Dermis blood vessel endothelial cell (primary cell): ENCODE data around the gene MAG. TPM values are rescaled to one million over a fixed set of nuclear protein-coding genes. Genes with fewer than 3 reads are reported as not detected.

Experiments used
- DNase-seq: peaks from one replicate; pipeline ENCODE4 v3.0.0; 2010
- total RNA-seq: library from RNA; depleted of rRNA; stranded (reverse); fragments of >200 nt; gene quantifications from 2 replicates; pipeline ENCODE4 v1.2.3, GENCODE V29; 2014

Gene MAG, protein sequence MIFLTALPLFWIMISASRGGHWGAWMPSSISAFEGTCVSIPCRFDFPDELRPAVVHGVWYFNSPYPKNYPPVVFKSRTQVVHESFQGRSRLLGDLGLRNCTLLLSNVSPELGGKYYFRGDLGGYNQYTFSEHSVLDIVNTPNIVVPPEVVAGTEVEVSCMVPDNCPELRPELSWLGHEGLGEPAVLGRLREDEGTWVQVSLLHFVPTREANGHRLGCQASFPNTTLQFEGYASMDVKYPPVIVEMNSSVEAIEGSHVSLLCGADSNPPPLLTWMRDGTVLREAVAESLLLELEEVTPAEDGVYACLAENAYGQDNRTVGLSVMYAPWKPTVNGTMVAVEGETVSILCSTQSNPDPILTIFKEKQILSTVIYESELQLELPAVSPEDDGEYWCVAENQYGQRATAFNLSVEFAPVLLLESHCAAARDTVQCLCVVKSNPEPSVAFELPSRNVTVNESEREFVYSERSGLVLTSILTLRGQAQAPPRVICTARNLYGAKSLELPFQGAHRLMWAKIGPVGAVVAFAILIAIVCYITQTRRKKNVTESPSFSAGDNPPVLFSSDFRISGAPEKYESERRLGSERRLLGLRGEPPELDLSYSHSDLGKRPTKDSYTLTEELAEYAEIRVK
- total RNA-seq = not detected in 2 replicates

DNA sequence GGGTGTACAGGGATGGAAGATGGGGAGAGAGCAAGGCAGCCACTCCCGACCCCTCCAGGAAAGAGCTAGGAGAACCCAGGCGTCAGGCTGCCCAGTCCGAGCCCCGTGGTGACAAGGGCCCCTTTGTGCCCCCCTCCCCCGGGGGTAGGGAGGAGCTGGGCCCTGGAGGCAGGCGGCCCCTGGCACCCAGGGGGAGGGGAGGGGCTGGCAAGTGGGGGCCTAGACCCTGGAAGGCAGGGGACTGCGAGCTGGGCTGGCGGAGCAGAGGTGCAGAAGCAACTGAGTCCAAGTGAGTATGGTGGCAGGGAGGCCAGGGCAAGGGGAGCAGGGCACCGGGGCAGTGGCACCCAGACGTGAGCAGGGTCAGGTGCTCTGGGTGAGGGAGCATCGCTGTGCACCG lies at the start of gene MAG:
MAG (plus strand) TSS at position 246 of the 400 bp plus-strand sequence. CDS start 3,248 bp downstream, outside the sequence.
- DNase-seq = no peak

DNA sequence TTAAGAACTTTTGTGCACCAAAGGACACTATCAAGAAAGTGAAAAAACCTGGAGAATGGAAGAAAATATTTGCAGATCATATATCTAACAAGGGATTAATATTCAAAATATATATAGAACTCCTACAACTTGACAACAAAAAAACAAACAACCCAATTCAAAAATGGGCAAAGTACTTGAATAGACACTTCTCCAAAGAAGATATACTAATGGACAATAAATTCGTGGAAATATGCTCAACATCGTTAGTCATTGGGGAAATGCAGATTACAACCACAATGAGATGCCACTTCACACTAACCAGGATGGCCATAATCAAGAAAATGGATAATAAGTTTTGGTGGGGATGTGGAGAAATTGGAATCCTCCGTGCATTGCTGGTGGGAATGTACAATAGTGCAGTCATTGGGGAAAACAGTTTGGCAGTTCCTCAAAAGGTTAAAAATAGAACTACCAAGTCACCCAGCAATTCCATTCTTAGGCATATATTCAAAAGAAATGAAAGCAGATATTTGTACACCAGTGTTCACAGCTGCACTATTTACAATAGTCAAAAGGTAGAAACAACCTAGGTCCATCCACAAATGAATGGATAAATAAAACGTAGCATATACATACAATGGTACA lies 45.4 kb upstream of the MAG start:
- no peak for DNase-seq

DNA sequence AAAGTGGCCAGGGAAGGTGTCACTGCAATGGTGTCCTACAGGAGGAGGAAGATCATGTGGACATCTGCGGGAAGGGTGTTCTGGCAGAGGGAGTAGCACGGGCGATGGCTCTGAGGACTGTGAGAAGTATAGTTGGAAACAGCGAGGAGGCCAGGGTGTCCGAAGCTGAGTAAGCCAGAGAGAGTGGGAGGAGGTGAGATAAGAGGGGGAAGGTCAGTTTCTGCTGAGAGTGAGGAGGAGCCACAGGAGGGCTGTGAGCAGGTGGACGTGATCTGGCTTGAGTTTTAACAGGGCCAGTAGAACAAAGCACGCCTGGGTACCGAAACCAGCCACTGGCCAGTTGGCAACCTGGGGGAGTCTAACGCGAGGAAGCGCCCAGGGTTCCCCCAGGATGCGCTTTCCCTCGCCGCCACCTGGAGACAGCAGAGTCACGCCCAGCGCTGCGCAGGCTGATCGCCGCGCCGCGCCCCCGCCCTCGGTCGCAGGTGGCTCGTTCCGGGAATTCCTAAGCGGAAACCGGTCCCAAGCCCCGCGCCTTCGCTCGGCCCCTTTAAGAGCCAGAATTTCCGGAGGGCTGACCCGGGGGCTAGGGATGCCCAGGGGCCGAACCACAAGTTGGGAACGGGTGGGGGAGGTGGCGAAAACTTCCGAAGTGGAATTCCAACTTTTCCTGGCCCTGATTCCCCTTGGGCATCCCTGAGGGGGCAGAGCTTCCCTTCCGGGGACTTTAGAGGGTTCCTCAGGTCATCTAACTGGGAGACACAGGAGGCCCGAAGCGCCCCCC lies 44.2 kb upstream of the MAG start:
- no peak for DNase-seq

DNA sequence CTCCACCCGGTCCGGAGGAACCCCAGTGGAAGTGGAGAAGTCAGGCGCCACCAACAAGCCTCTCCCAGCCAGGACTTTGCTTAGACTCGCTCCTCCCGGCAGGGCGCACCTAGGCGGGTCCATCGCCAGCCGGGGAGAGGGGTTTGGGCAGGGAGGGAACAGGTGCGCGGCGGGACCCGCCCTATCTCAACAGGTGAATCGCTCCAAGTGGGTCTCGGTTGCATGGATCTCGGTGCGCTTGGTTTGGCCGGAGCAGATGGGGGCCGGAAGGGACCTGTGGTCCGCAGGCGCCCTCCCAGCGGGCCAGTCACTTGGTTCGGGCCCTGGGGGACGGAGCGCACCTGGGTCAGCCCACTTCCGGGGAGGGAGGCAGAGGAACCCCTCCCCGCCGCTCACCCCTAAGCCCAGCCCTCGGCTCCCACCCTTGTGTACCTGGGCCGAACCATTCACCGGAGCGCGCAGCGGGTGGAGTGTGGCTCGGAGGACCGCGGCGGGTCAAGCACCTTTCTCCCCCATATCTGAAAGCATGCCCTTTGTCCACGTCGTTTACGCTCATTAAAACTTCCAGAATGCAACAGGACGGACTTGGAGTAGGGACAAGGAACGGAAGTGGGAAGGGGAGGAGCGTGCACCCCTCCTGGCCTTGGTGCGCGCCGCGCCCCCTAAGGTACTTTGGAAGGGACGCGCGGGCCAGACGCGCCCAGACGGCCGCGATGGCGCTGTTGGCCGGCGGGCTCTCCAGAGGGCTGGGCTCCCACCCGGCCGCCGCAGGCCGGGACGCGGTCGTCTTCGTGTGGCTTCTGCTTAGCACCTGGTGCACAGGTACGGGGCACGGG lies 43.4 kb upstream of the MAG start, which contains the start of gene LSR:
LSR (plus strand) TSS at position 693 of the 836 bp plus-strand sequence; CDS start at position 714, 21 bp downstream.
- no peak for DNase-seq

DNA sequence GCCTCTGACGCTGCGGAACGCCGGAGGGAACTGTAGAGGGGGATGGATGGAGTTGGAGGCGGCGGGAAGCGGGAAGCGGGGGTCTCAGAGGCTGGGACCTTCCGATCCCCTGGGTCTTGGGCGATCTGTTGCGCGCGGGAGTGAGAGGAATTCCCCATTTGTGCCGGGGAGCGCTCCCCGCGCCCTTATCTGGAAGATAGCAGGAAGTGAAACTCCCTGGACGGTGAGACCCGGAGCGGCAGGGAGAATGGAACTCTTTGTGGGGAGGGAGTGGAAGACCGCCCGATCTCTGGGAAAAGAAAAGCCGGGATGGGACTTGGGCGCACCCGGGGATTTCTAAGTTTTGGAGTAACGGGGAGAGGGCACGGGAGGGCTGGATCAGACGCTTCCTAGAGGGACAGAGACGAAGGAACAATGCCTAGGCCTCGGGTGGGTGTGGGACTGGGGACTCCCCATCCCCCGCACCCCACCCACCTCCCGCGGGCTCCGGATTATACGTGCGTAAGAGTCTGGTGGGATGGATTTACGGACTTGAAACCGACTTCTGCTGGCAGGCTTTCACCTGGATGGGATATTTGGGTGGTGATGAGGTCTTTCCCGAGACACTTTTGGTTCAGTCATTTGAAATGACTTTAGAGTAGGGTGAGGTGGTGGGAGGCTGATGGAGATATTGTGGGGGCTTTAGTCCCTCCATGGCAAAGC lies 42.7 kb upstream of the MAG start:
- DNase-seq = no peak

DNA sequence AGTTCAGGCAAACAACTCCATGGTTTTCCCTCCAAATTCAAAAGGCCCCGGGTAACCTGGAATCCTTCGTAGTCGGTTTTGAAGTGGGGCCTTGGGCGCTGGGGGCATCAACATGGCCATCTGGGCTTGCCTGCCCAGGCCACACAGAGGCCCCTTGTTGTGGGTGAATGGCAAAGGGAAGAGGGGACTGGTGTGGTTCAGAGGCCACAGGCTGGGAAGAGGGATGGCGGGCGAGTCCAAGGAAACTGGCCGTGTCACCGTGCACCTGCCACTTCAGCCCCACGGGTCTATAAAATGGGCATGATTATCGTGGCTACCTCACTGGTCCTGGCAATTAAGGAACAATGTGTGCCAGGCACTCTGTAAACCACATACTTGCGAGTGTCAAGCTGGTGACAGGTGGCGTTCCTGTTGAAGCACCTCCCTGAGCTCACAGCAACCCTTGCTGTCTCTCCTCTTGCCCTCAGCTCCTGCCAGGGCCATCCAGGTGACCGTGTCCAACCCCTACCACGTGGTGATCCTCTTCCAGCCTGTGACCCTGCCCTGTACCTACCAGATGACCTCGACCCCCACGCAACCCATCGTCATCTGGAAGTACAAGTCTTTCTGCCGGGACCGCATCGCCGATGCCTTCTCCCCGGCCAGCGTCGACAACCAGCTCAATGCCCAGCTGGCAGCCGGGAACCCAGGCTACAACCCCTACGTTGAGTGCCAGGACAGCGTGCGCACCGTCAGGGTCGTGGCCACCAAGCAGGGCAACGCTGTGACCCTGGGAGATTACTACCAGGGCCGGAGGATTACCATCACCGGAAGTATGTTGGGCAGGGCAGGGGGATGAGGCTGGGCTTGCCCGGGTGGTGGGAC lies 41.9 kb upstream of the MAG start:
- no peak for DNase-seq

DNA sequence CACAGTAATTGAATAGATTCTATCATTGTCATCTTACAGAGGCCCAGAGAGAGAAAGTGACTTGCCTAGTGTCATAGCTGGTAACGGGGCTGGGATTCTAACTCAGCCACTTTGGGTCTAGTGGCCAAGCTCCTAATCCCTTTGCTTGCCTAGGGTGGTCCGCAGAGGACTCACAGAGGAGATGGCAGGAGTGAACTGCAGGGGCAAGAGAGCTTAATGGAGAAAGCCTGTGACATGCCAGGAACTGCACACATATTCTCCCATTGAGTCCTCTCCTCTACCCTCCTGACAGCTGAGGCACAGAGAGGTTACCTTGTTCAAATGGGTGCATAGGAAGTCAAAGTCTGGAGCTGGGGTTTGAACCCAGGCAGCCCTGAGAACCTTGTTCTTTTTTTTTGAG lies 40.5 kb upstream of the MAG start:
- no peak for DNase-seq

DNA sequence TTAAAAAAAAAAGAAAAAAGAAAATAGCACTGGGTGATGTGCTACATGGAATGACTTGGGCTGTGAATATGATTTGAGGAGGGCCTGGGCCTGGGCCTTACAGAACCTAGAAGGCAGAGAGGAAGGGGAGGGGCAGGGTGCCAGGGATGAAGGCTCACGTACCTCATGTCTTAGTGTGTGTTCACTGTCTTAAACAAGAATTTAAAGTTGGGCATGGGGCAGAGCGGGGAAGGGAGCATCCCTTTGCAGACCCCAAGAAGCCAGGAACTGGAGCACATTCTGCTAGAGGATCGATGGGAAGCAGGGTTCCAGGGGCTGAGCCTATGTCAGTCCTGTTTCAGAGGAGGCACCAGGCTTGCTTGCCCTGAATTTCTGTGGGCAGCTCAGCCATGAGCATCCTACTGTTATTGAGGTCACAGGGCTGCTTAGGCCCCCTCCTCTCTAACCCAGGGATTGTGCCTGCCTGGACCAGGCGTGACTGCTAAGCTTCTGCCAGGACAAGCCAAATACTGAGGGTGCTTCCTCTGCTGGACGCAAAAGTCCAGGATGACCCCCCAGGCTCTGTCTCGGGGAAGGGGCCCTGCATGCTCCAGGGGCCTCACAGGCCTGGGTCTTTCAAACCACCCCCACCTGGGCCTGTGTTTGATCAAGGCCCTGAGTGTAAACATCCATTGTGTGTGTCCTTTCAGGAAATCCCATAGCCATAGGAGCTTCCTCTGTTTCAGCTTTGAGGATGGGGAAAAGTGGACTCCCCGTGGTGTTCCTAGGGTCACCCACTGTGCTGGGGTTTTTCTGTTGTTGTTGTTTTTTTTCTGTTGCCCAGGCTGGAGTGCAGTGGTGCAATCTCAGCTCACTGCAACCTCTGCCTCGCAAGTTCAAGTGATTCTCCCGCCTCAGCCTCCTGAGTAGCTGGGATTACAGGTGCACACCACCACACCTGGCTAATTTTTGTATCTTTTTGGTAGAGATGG lies 38.4 kb upstream of the MAG start:
- peak; percentile 13 for DNase-seq

DNA sequence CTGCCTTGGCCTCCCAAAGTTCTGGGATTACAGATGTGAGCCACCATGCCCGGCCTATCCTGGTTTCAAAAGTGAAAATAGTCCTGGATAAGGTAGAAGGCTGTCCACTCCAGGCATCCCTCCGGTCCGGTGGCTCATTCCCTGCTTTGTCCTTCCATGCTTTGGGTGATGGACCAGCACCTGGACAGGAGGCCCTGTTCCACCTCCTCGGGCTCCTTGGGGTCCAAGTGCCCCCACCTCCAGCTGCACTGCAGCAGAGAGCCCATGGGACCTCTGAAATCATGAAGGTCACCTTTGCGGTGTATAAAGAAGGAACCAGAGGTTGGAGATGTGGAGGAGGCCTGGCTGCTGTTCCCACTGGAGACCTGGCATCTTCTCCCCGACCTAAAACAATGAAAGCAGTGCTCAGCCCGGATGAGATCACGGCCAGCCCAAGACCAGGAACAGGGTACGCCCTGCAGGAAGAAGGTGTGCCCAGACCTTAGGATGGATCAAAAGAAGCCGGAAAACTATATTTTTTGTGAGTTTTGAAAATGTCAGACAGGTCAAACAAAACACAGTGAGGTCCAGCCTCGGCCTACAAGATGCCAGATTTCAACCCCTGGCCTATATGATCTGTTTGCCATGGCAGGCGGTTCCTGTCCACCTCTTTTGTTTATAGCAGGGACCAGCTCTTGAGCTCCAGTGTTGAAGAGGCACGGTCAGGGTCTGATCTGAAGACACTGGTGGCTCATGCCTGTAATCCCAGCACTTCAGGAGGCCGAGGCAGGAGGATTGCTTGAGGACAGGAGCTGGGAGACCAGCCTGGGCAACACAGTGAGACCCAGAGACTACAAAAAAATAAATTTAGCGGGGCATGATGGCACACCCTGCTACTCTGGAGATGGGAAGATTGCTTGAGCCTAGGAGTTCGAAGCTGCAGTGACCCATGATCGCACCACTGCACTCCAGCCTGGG lies 37.3 kb upstream of the MAG start:
- DNase-seq = peak; percentile 28

DNA sequence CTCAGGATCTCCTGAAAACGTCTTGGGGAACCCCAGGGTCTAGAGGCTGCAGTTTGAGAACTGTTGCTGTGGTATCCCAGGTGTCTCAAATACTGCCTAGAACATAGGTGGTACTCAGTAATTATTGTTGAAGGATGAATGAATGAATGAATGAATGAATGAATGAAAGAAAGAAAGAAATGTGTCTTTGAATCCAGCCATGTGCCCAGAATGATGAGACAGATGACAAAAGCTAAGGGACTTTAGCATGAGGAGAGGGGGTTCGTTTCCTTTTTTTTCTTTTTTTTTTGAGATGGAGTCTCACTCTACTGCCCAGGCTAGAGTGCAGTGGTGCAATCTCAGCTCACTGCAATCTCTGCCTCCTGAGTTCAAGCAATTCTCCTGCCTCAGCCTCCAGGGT lies 35.4 kb upstream of the MAG start:
- no peak for DNase-seq

DNA sequence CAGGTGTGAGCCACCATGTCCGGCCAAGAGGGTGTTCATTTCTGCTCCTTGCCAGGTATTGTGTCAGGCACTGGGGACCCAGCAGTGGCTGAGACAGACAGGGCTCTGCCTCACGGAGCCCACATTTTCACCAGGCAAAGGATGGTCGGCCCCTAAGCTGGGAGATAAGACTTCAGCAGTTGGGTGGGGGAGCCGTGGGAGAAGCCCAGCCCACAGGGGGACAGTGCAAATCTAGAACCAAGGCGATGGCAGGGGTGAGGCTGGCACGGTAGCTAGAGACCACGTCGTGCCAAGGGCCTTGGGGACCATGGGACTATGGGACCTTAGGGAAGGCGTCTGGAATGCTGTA lies 34.9 kb upstream of the MAG start:
- no peak for DNase-seq

DNA sequence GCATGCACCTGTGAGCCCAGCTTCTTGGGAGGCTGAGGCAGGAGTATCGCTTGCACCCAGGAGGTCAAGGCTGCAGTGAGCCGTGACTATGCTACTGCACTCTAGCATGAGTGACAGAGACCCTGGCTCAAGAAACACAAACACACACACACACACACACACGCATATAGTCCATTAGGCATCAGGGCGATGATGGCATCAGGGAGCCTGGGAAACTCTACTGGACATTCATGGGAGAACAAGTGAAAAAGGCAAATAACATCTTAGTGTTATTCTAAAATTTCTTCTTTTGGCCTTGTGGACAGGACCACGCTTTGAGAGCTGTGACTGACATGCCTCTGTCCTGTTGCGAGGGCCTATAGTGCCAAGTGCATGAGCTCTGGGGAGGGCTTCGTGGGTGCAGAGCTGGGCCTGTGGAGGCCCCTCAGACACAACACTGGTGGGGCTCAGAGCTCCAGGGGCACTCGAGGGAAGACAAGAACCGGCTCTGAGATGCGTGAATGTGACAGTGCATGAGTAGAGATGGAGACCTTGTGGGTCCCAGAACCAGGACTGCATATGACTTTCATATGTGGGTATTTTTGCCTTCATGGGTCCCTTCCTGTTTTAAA lies 31.2 kb upstream of the MAG start:
- no peak for DNase-seq

DNA sequence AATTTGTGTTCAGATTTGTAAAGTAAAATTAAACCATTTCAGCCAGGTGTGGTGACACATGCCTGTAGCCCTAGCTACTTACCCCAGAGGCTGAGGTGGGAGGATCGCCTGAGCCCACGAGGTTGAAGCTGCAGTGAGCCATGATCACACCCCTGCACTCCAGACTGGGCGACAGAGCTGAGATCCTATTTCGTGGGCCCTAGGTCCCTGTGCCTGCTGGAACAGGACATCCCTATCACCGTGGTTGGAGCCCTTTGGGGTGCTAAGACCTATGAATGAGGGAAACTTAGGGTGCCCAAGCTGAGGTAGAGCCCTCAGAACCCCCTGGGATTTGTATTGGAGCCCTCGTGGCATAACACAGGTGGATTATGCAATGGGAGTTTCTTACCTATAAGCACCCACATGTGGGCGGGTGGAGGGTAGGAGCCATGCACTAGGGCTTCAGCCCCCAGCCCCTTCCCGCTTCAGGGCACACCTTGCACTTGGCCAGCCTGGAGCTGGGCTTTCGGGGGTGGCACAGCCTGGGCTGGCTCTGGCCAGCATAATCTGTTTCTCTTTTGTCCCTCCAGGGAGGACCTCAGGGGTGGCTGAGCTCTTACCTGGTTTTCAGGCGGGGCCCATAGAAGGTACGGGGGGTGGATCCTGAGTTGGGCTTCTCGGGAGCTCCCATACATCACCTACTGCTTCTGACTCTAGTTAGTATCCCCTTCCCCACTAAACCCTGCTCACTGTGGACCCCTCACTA lies 30.4 kb upstream of the MAG start:
- no peak for DNase-seq

DNA sequence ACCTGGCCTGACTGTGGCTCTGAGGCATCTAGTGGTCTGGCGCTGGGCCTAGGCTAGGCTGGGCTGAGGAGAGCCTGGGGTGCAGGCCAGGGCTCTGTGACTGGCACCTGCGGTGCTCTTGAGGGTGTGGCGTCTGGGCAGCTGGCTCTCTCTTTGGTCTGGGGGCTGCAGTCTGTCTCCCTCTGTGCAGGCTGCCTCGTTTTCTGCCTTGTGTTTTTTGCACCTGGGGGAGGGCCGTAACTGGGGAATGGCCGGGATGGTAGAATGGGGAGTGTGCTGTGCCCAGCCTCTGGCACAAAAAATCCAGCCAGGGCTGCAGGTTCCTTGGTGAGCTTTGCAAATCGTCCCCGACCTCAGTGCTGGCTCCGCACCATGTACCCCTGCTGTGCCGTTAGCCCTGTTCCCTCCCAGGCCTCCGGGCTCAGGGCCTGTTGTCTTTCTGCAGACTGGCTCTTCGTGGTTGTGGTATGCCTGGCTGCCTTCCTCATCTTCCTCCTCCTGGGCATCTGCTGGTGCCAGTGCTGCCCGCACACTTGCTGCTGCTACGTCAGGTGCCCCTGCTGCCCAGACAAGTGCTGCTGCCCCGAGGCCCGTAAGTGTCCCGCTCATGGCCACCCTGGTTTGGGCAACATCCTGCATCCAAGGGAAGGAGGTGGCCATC lies 29.7 kb upstream of the MAG start:
- DNase-seq = no peak

DNA sequence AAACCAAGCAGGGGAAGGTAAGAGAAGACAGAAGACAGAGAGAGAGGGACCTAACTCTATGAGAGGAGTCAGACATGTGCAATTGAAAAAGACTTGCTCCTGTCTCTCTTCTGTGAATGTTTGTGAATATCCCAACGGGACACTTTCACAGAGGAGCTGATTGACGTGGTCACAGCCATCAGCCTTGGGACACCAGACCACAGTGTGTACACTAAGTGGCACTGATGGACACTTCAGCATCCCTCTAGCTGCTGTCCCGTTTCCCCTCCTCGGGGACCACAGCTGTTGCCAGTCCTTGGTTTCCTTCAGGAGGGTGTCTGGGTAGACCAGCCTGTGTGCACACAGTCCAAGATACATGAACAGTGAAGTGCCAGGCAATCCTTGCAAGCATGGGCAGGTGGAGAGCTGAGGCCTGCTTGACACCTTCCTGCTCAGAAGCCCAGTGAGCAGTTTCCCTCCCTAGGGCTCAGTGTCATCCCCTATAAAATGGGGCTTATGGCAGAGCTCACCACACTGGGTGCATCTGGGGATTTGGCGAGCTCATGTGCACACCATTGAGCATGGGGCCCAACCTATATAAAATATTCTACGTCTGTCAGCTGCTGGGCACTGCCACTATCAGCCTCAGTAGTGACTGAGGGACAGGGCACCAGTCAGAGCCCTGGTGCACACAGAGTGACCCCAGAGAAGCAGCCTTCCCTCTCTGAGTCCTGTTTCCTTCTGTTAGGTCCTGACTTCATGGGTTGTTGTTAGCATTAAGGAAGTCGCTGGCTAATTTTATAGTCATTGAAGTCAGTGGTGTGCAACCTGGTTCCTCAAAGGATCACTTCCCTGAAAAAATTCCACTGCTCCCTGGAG lies 27.5 kb upstream of the MAG start:
- DNase-seq = no peak
